Upper lobe of left lung (tissue), 6 donors: Measurements from ENCODE around the gene MYB. TPM values are rescaled to one million over a fixed set of nuclear protein-coding genes. Genes with fewer than 3 reads are reported as not detected.

Source experiments
- ATAC-seq, 2 donors: fragments of 200-7000 bp; cut with Tn5 transposase; one replicate each; pipeline ENCODE4 v1.9.1; 2022; ENCODE audit warnings: mild to moderate bottlenecking in 2 of 2, moderate library complexity in 2 of 2; ENCODE audit not compliant: low FRiP score in 2 of 2
- DNase-seq, 2 donors: peaks; one replicate each; pipeline ENCODE4 v3.0.0-alpha.2; 2019 to 2020
- H3K27ac ChIP-seq, 4 donors: fragments of 200-600 bp; sonication (generic); one replicate each; pipeline ENCODE4 v1.5.1; 2016 to 2019
- H3K27me3 ChIP-seq, 4 donors: fragments of 200-600 bp; sonication (generic); one replicate each; pipeline ENCODE4 v1.5.1; 2017 to 2019
- H3K36me3 ChIP-seq, 4 donors: fragments of 200-600 bp; sonication (generic); one replicate each; pipeline ENCODE4 v1.5.1; 2016 to 2019
- H3K4me1 ChIP-seq, 4 donors: fragments of 200-600 bp; sonication (generic); one replicate each; pipeline ENCODE4 v1.5.1; 2018 to 2019
- H3K4me3 ChIP-seq, 4 donors: fragments of 200-600 bp; sonication (generic); one replicate each; pipeline ENCODE4 v1.5.1; 2017 to 2019; ENCODE audit warnings: mild to moderate bottlenecking in 2 of 4, moderate library complexity in 1 of 4
- H3K9me3 ChIP-seq, 4 donors: fragments of 200-600 bp; sonication (generic); one replicate each; pipeline ENCODE4 v1.5.1; 2018 to 2019
- CTCF ChIP-seq, 6 experiments: fragments of 450-650 bp in 4 of 6; fragments of 200-600 bp in 2 of 6; sonication (generic) in 2 of 6; IDR thresholded peaks; one replicate each; pipeline ENCODE4 v1.5.1; 2016 to 2019; ENCODE audit warnings: antibody characterized with exemption in 6 of 6
- EP300 ChIP-seq, 4 donors: sonication (generic); formaldehyde crosslinking; IDR thresholded peaks; one replicate each; pipeline ENCODE4 v1.5.1; 2017; ENCODE audit warnings: antibody characterized with exemption in 4 of 4, control low read depth in 2 of 4
- POLR2A ChIP-seq, 4 donors: fragments of 450-650 bp; IDR thresholded peaks; one replicate each; pipeline ENCODE4 v1.5.1; 2016 to 2017; ENCODE audit warnings: antibody characterized with exemption in 4 of 4, mild to moderate bottlenecking in 2 of 4
- POLR2AphosphoS5 ChIP-seq, 2 donors: sonication (generic); formaldehyde crosslinking; IDR thresholded peaks; one replicate each; pipeline ENCODE4 v1.5.1; 2017; ENCODE audit warnings: antibody characterized with exemption in 2 of 2
- WGBS, 2 donors: methylation state at CpG; one replicate each; pipeline ENCODE4 v1.1.5; 2017 to 2018; 5-methylcytosine and 5-hydroxymethylcytosine counted together
- total RNA-seq, 6 donors: library from RNA; depleted of rRNA in 4 of 6; stranded (reverse); fragments of >200 nt in 4 of 6; gene quantifications; one replicate each; pipeline versions ENCODE4 v1.1.0 to v1.2.1, GENCODE V29; 2016 to 2021
- donor health status: DM: no; HTN: no; CAD: no; lungs with moderate emphysema.
- donor health status: DM: no; HTN: yes; CAD: no; lungs with severe emphysema.

The MYB gene
- total RNA-seq, 6 donors from 2014 or later = 1.9 to 17.2 (median 4.7) TPM

- peaks cover 0 to 11% (median 8%) of the 10 kb centered on the region in 4 donors for H3K4me1 ChIP-seq
- WGBS, 2 donors = 73 to 87% methylated on average over 9 of the region's 9 CpGs
- H3K9me3 ChIP-seq = no peaks in the 10 kb centered on the region
- TF ChIP-seq POLR2AphosphoS5 (IDR thresholded peaks at IDR 0.05) (no peak), EP300 (IDR thresholded peaks at IDR 0.05) (no peak), POLR2A (IDR thresholded peaks at IDR 0.05) (no peak), CTCF (IDR thresholded peaks at IDR 0.05) (no peak)
- no peaks in the 10 kb centered on the region for H3K27me3 ChIP-seq
- DNase-seq = peak in 1 of 2 donors; percentile 27
- no peaks in the 10 kb centered on the region for H3K36me3 ChIP-seq
- ATAC-seq = no peak
- no peak overlapping the region for H3K4me3 ChIP-seq
- peak overlapping the region in 1 of 4 donors; percentile 0 for H3K27ac ChIP-seq
Observed at GRCh38 chr6:135250751-135251497, 69.8 kb downstream of the MYB start.

GRCh38 chr6:135251498-135252441 lies 70.7 kb downstream of the MYB start:
- no peaks in the 10 kb centered on the region for H3K27me3 ChIP-seq
- ATAC-seq (peak; percentile 47 to 61), DNase-seq (peak in 1 of 2 donors; percentile 54)
- H3K9me3 ChIP-seq = no peaks in the 10 kb centered on the region
- 51 to 63% methylated on average over 13 of the region's 13 CpGs for WGBS, 2 donors
- H3K36me3 ChIP-seq = no peaks in the 10 kb centered on the region
- TF ChIP-seq EP300 (IDR thresholded peaks at IDR 0.05) = peak in 1 of 4 donors; percentile 20
- no peak for TF ChIP-seq POLR2A (IDR thresholded peaks at IDR 0.05)
- H3K4me1 ChIP-seq = peaks cover 0 to 11% (median 8%) of the 10 kb centered on the region in 4 donors
- H3K27ac ChIP-seq = no peak overlapping the region
- no peak overlapping the region for H3K4me3 ChIP-seq

GRCh38 chr6:135254471-135254870 lies 73.4 kb downstream of the MYB start:
- WGBS, 2 donors = 85% methylated on average over 1 of the region's 1 CpG; no CpG with 5 or more reads in 1 of the 2 donors
- no peak for DNase-seq

GRCh38 chr6:135256866-135257265 lies 75.8 kb downstream of the MYB start:
- WGBS, 2 donors = 83 to 84% methylated on average over 4 of the region's 4 CpGs
- no peak for ATAC-seq
- H3K4me3 ChIP-seq = no peak overlapping the region
- H3K36me3 ChIP-seq = no peaks in the 10 kb centered on the region
- H3K27ac ChIP-seq = no peak overlapping the region
- no peak for TF ChIP-seq POLR2A (IDR thresholded peaks at IDR 0.05)
- no peak for TF ChIP-seq EP300 (IDR thresholded peaks at IDR 0.05)
- no peak for TF ChIP-seq CTCF (IDR thresholded peaks at IDR 0.05)
- no peak for TF ChIP-seq POLR2AphosphoS5 (IDR thresholded peaks at IDR 0.05)
- no peak for DNase-seq
- peaks cover 0 to 5% (median 0%) of the 10 kb centered on the region in 4 donors for H3K4me1 ChIP-seq
- no peaks in the 10 kb centered on the region for H3K27me3 ChIP-seq
- no peaks in the 10 kb centered on the region for H3K9me3 ChIP-seq

More at GRCh38 chr6:135254471-135254870, 73.4 kb downstream of the MYB start:
- Histone ChIP-seq H3K9me3 (no peaks in the 10 kb centered on the region), H3K27me3 (no peaks in the 10 kb centered on the region), H3K4me1 (peaks cover 0 to 11% (median 8%) of the 10 kb centered on the region in 4 donors), H3K4me3 (no peak overlapping the region), H3K36me3 (no peaks in the 10 kb centered on the region), H3K27ac (no peak overlapping the region)
- no peak for ATAC-seq
- TF ChIP-seq CTCF (IDR thresholded peaks at IDR 0.05) = no peak
- TF ChIP-seq POLR2AphosphoS5 (IDR thresholded peaks at IDR 0.05) = no peak
- no peak for TF ChIP-seq EP300 (IDR thresholded peaks at IDR 0.05)
- no peak for TF ChIP-seq POLR2A (IDR thresholded peaks at IDR 0.05)
